ENCODE results near the gene TRIB2.

DNA sequence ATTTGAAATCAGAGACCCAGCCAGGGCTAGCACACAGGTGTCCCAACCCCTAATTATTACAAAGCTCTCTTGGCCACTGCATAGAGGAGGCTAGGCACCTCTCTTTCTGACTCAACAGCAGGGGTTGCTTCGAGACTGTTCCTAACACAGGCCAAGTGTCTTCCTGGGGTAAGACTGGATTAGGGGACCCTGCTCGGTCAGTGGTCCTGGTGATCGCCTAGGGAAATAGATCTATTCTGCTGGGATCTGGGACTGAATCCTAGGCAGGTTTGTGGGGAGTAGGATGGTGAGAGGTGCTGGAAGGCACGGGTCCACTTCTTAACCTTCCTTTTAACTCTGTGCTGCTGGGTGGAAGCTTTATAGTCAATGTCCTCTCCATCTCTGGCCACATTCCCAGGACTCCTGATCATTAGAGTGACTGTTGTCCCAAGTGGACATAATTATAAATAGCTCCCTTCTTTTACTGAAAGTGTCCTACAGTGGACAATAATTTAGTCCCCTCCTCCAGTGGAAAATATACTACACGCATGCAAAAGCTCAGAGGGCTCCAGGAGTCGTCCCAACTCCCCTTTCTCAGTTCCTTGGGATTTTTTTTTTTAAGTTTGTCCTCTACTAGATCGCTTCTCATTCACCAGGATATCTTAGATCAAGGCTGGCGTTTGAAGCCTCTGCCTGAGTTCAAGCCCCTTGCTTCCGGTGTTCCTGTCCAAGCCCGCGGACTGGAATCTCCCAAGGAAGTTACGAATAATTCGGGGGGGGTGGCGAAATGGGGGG, 1.3 kb upstream of the TRIB2 start:
- no peak for TF ChIP-seq EZH2phosphoT487 (IDR thresholded peaks at IDR 0.05; ENCODE audit: low read depth)
- TF ChIP-seq, protein P1, sequence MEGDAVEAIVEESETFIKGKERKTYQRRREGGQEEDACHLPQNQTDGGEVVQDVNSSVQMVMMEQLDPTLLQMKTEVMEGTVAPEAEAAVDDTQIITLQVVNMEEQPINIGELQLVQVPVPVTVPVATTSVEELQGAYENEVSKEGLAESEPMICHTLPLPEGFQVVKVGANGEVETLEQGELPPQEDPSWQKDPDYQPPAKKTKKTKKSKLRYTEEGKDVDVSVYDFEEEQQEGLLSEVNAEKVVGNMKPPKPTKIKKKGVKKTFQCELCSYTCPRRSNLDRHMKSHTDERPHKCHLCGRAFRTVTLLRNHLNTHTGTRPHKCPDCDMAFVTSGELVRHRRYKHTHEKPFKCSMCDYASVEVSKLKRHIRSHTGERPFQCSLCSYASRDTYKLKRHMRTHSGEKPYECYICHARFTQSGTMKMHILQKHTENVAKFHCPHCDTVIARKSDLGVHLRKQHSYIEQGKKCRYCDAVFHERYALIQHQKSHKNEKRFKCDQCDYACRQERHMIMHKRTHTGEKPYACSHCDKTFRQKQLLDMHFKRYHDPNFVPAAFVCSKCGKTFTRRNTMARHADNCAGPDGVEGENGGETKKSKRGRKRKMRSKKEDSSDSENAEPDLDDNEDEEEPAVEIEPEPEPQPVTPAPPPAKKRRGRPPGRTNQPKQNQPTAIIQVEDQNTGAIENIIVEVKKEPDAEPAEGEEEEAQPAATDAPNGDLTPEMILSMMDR (IDR thresholded peaks at IDR 0.05; ENCODE audit: low read depth, low read length), result no peak

Data from OCI-LY3 (cell line).